ENCODE results near the gene RPP40. TPM values are rescaled to one million over a fixed set of nuclear protein-coding genes. Genes with fewer than 3 reads are reported as not detected.
A peak's percentile ranks its signal among the peaks of the same experiment; 100 is the strongest.

Gene RPP40
- total and polyA plus RNA-seq, 2 of the 13 experiments (the other 11 are each of a cell fraction or from before 2014, with no cell fraction given) = 18.0 to 41.2 TPM

- TF ChIP-seq ARID5B (CRISPR knock-in tag; IDR thresholded peaks at IDR 0.05) = peak; percentile 63
- TF ChIP-seq ZGPAT (CRISPR knock-in tag; IDR thresholded peaks at IDR 0.05) = peak; percentile 72; the same call in 1 of the 2 replicates
- 0 out of 2 replicates have a peak, but pooled peaks have one; percentile 53 for TF ChIP-seq ZNF567 (CRISPR knock-in tag; IDR thresholded peaks at IDR 0.05; ENCODE audit: borderline replicate concordance)
- no peak for TF ChIP-seq TEAD2 (CRISPR knock-in tag; IDR thresholded peaks at IDR 0.05)
- no peak for TF ChIP-seq DNMT1 (CRISPR knock-in tag; IDR thresholded peaks at IDR 0.05)
- no peak for TF ChIP-seq ZNF510 (CRISPR knock-in tag; IDR thresholded peaks at IDR 0.05; ENCODE audit: low read depth)
- peak; percentile 77 for TF ChIP-seq ZFX (CRISPR knock-in tag; IDR thresholded peaks at IDR 0.05; ENCODE audit: low read depth)
- TF ChIP-seq GATAD1 (CRISPR knock-in tag; IDR thresholded peaks at IDR 0.05) = peak; percentile 72
- TF ChIP-seq ZNF644 (CRISPR knock-in tag; IDR thresholded peaks at IDR 0.05; ENCODE audit: low read depth) = peak; percentile 99
- TF ChIP-seq ZNF12 (CRISPR knock-in tag; IDR thresholded peaks at IDR 0.05) = peak; percentile 45; the same call in 1 of the 2 replicates
- TF ChIP-seq PPARG (CRISPR knock-in tag; conservative IDR thresholded peaks at IDR 0.05) = 0 out of 2 replicates have a peak, but pooled peaks have one; percentile 36
- TF ChIP-seq ZMAT3 (CRISPR knock-in tag; conservative IDR thresholded peaks at IDR 0.05) = peak; percentile 79; the same call in 1 of the 2 replicates
- peak; percentile 26; the same call in 1 of the 2 replicates for TF ChIP-seq SP5 (CRISPR knock-in tag; IDR thresholded peaks at IDR 0.05; ENCODE audit: borderline replicate concordance, low read depth)
- 0 out of 2 replicates have a peak, but pooled peaks have one; percentile 54 for TF ChIP-seq NAIF1 (CRISPR knock-in tag; IDR thresholded peaks at IDR 0.05; ENCODE audit: borderline replicate concordance)
- TF ChIP-seq ETV5 (CRISPR knock-in tag; IDR thresholded peaks at IDR 0.05; ENCODE audit: borderline replicate concordance) = peak; percentile 86
- TF ChIP-seq TERF1 (CRISPR knock-in tag; IDR thresholded peaks at IDR 0.05) = no peak
- peak; percentile 10 for TF ChIP-seq IKZF4 (CRISPR knock-in tag; IDR thresholded peaks at IDR 0.05; ENCODE audit: borderline replicate concordance, low read depth, not compliant biosample characterization)
- TF ChIP-seq MXD3 (CRISPR knock-in tag; IDR thresholded peaks at IDR 0.05) = no peak
- peak; percentile 75; the same call in 1 of the 2 replicates for TF ChIP-seq ZNF580 (CRISPR knock-in tag; IDR thresholded peaks at IDR 0.05; ENCODE audit: borderline replicate concordance, low read depth)
- no peak for TF ChIP-seq HOXA9 (CRISPR knock-in tag; IDR thresholded peaks at IDR 0.05; ENCODE audit: borderline replicate concordance)
- no peak for TF ChIP-seq HNF4A (CRISPR knock-in tag; IDR thresholded peaks at IDR 0.05)
- TF ChIP-seq TFE3 (CRISPR knock-in tag; IDR thresholded peaks at IDR 0.05) = peak; percentile 85
These were observed 26.8 kb upstream of the RPP40 start (continued) for GRCh38 chr6:5030596-5031136.
